HUDEP-2 (cell line): ENCODE results near the gene DGKE.

Source experiments
- DNase-seq, 76 experiments: peaks; one replicate each; lab custom pipeline; 2025; ENCODE audit not compliant: unreplicated experiment in 76 of 76; lab: John Stamatoyannopoulos, UW

DGKE gene

GRCh38 chr17:56910509-56911235, 76.7 kb downstream of the DGKE start:
- DNase-seq = peak in 18 of 76 experiments; percentile 16 to 53 (median 30)

- DNase-seq = peak in 6 of 76 experiments; percentile 3 to 20 (median 8)
These were observed 78.4 kb downstream of the DGKE start for GRCh38 chr17:56912105-56912999.

DNA sequence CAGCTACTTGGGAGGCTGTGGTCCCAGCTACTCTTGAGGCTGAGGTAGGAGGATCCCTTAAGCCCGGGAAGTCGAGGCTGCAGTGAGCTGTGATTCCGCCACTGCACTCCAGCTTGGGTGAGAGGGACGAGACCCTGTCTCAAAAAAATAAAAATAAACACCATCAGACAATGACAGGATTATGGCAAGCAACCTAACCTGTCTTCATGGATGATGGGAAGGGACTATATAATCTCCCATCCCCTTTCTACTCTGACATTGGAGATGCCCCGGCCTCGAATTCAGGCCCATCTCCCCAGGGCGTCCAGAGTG, 79.0 kb downstream of the DGKE start:
- no peak for DNase-seq

GRCh38 chr17:56913353-56913866, 79.5 kb downstream of the DGKE start:
- DNase-seq = peak in 8 of 76 experiments; percentile 16 to 52 (median 40)

GRCh38 chr17:56913867-56914580, 80.1 kb downstream of the DGKE start, which contains the start of gene TRIM25:
Gene TRIM25 (minus strand): TSS chr17:56914049. CDS start chr17:56913988, 61 bp downstream.
- DNase-seq = peak in 75 of 76 experiments; percentile 27 to 96 (median 80)

DNA sequence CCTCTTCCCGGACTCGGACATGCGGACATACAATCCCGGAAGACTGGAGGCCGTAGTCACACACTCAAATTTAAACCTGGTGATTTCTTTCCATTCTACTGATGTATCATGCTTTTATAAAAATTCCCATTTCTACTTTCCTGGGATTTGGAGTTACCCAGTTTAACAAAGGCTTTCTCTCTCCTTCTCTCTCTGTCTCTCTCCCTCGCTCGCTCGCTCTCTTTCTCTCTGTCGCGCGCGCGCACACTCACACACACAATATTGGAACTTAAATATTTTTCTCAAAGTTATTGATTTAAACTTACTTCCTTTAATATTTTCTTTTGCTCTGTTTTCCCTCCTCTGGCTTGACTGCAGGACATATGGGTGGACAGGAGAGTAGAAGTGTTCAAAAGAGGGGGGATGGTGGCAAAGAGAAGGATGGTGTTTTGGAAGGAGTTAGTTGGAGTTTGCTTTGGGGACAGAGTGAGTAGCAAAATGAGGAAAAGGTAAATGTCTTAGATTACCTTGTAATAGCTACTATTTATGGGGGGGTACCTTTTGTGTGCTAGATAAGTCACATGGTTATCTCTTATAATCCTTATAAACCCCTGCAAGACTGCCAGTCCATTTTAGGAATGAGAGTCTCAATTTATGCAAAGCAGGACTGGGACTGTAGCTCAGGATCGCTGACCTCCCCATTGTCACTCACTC, 80.8 kb downstream of the DGKE start:
- peak in 2 of 76 experiments; percentile 2 to 54 for DNase-seq

GRCh38 chr17:56917559-56918296, 83.8 kb downstream of the DGKE start:
- DNase-seq = no peak

- DNase-seq = no peak
These were observed 85.0 kb downstream of the DGKE start for GRCh38 chr17:56918916-56919315.
